NCI-H146 (cell line): ENCODE data around the gene B3GAT1.

Source experiments
- DNase-seq: peaks from one replicate; lab custom pipeline; 2025; lab: John Stamatoyannopoulos, UW

The B3GAT1 gene

GRCh38 chr11:134333312-134333711, 78.7 kb downstream of the B3GAT1 start:
- no peak for DNase-seq

DNA sequence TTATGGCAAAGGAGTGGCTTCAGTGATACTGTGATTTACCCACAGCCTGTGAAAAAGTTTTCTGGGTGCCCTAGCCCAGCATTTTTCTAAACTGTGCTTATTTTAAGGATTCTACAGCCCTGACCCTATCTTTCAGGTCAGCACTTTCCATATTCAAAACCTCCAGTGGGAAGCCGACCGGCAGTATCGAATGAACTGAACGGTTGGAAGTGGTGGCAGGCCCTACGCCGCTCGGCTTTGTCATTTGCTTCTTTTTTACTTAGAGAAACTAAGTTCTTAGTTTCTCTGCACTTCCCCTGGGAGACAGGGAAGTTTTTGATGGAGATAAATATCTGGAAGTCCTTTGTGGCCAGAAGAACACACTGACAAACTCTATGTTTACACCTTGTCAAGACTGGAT, 79.3 kb downstream of the B3GAT1 start:
- no peak for DNase-seq

GRCh38 chr11:134332189-134332631, 79.8 kb downstream of the B3GAT1 start:
- DNase-seq = peak; percentile 58

DNA sequence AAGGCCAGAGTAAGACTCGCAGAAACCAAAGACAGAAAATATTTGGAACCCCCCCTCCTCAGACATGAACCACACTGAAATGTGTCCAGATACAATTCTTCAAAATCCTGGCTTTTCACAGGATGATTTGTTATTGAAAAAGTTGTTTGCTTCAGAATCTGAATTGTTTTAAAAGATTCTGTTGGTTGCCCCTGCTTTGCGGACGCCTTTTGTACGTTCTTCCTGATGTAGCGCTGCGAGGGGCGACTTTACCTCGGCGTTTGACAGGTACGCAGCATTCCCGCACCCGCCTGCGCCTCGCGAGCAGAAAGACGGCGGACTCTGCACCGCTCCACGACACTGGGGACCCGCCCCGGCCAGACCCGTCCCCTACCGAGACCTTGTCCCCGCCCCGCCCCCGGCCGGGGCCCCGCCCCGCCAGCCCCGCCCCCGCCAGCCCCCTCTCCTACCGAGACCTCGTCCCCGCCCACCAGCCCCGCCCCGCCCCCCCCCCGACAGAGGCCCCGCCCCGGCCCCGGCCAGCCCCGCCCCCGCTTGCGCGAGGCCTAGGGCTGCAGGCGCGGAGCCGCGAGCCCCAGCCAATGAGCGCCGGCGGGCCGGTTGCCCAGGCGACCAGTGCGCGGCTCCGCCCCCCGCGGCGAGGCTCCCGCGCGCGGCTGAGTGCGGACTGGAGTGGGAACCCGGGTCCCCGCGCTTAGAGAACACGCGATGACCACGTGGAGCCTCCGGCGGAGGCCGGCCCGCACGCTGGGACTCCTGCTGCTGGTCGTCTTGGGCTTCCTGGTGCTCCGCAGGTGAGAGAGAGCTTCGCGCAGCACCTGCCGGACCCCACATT, 80.5 kb downstream of the B3GAT1 start, which contains the start of gene GLB1L2:
Gene GLB1L2 (plus strand): TSS at position 635 of the 835 bp plus-strand sequence. CDS start 74 bp downstream, at position 709.
- peak; percentile 85 for DNase-seq

DNA sequence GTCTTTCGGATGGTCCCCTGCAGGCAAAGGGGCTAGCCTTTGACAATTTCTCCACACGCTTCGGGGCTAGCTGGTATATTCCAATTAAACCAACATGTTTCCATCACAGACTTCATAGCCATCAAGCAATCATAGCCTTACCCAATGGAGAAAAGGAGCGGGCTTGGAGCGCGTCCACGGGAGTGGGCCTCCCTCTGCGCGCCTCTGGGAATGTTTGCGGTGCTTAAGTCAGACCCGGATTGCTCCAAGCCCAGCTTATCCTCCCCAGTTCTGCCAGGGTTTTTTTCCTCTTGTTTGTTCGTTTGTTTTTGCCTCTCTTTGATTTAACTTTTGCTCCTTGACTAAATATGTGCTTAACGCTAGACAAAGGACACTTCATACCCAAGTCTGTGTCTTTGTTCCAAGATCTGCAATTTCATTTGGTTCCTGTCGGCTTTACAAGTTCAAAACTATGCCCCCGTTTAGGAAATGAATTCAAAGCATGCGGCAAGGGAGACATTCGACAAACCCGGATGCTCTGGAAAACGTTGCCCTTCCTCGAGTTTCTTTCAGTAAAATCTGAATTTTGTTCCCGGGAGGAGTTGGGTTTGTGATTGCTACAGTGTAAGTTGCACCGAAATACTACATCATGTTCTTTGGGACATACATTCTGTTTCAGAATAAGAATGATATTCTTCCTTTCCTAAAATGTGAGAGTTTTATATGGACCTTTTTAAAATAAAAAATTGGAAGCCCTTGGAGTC, 81.3 kb downstream of the B3GAT1 start:
- no peak for DNase-seq
